DOHH2 (cell line): Measurements from ENCODE around the gene RAB40C.

ENCODE experiments used
- H3F3A ChIP-seq: fragments of 200-600 bp; sonication (generic), shearing (Covaris generic); 2 replicates; pipeline ENCODE4 v1.6.0; 2016; ENCODE audit warnings: antibody characterized with exemption, mild to moderate bottlenecking; ENCODE audit not compliant: control insufficient read depth, insufficient read depth
- H3K27ac ChIP-seq: fragments of 200-600 bp; sonication (generic); 2 replicates; pipeline ENCODE4 v1.5.1; 2014; ENCODE audit warnings: low read depth, mild to moderate bottlenecking, low read length, moderate library complexity
- H3K27me3 ChIP-seq: fragments of 200-600 bp; sonication (generic); 2 replicates; pipeline ENCODE4 v1.6.1; 2014; ENCODE audit warnings: mild to moderate bottlenecking, low read length, mixed read lengths; ENCODE audit not compliant: control insufficient read depth
- H3K36me3 ChIP-seq: fragments of 200-600 bp; sonication (generic); 2 replicates; pipeline ENCODE4 v1.6.1; 2014; ENCODE audit warnings: mild to moderate bottlenecking, low read length, moderate library complexity, mixed read lengths; ENCODE audit not compliant: control insufficient read depth
- H3K4me1 ChIP-seq: fragments of 200-600 bp; sonication (generic); 2 replicates; pipeline ENCODE4 v1.6.1; 2014; ENCODE audit warnings: mild to moderate bottlenecking, low read length, mixed read lengths; ENCODE audit not compliant: control insufficient read depth
- H3K4me2 ChIP-seq: fragments of 200-600 bp; sonication (generic); 2 replicates; pipeline ENCODE4 v1.6.0; 2014; ENCODE audit warnings: mild to moderate bottlenecking, low read length, moderate library complexity
- H3K4me3 ChIP-seq: fragments of 200-600 bp; sonication (generic); 2 replicates; pipeline ENCODE4 v1.5.1; 2014; ENCODE audit warnings: mild to moderate bottlenecking, low read length, mixed read lengths
- H3K79me2 ChIP-seq: fragments of 200-600 bp; sonication (generic); 2 replicates; pipeline ENCODE4 v1.6.1; 2014; ENCODE audit warnings: mild to moderate bottlenecking, low read length, mixed read lengths; ENCODE audit not compliant: control insufficient read depth
- H3K9me2 ChIP-seq: fragments of 200-600 bp; sonication (generic); replicated peaks from 2 replicates; pipeline ENCODE4 v1.6.1; 2014; ENCODE audit warnings: mild to moderate bottlenecking, low read length, mixed read lengths; ENCODE audit not compliant: control insufficient read depth
- H3K9me3 ChIP-seq: fragments of 200-600 bp; sonication (generic); 2 replicates; pipeline ENCODE4 v1.6.1; 2014; ENCODE audit warnings: antibody characterized with exemption, low read length, mixed read lengths; ENCODE audit not compliant: control insufficient read depth, insufficient read depth
- H4K20me1 ChIP-seq: fragments of 200-600 bp; sonication (generic); 2 replicates; pipeline ENCODE4 v1.6.0; 2014; ENCODE audit warnings: low read depth, mild to moderate bottlenecking, antibody characterized with exemption, low read length, moderate library complexity; ENCODE audit not compliant: control insufficient read depth, insufficient read depth
- EZH2phosphoT487 ChIP-seq: fragments of 200-600 bp; sonication (generic); IDR thresholded peaks from 2 replicates; pipeline ENCODE4 v1.6.1; 2017; ENCODE audit warnings: borderline replicate concordance, mild to moderate bottlenecking, antibody characterized with exemption, low read length, moderate library complexity, mixed read lengths
- TF ChIP-seq, protein P1 (sequence below): fragments of 200-600 bp; sonication (generic); IDR thresholded peaks from one replicate; pipeline ENCODE4 v1.5.1; 2014; ENCODE audit warnings: antibody characterized with exemption, mild to moderate bottlenecking, low read depth, low read length; ENCODE audit not compliant: poor library complexity, severe bottlenecking

The RAB40C gene

DNA sequence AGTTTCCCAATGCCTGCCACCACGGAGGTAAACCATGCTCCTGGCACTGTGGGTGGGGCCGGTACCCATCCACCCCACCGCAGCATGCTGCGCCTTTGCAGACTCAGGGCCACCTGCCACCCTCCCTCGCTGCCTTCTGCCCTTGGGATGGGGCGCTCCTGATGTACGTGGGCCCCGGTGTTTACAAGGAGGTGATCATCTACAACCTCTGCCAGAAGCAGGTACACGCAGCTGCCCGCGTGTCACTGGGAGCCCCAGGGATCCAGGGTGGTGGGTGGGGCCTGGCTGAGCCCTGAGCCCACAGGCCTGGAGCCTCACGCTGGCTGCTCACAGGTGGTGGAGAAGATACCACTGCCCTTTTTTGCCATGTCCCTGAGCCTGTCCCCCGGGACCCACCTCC is 76.7 kb downstream of the RAB40C start:
- peaks cover 72% of the 10 kb centered on the region for H3K36me3 ChIP-seq
- no peaks in the 10 kb centered on the region for H3K9me2 ChIP-seq
- no peak for TF ChIP-seq EZH2phosphoT487
- TF ChIP-seq, protein P1, sequence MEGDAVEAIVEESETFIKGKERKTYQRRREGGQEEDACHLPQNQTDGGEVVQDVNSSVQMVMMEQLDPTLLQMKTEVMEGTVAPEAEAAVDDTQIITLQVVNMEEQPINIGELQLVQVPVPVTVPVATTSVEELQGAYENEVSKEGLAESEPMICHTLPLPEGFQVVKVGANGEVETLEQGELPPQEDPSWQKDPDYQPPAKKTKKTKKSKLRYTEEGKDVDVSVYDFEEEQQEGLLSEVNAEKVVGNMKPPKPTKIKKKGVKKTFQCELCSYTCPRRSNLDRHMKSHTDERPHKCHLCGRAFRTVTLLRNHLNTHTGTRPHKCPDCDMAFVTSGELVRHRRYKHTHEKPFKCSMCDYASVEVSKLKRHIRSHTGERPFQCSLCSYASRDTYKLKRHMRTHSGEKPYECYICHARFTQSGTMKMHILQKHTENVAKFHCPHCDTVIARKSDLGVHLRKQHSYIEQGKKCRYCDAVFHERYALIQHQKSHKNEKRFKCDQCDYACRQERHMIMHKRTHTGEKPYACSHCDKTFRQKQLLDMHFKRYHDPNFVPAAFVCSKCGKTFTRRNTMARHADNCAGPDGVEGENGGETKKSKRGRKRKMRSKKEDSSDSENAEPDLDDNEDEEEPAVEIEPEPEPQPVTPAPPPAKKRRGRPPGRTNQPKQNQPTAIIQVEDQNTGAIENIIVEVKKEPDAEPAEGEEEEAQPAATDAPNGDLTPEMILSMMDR, result no peak
- no peaks in the 10 kb centered on the region for H3K27me3 ChIP-seq
- no peak overlapping the region for H3K4me3 ChIP-seq
- H3K79me2 ChIP-seq, result peaks cover 25% of the 10 kb centered on the region
- H4K20me1 ChIP-seq, result no peaks in the 10 kb centered on the region
- no peaks in the 10 kb centered on the region for H3K9me3 ChIP-seq
- H3K4me2 ChIP-seq, result no peak overlapping the region
- 0 out of 2 replicates have a peak, but pooled peaks cover 2% of the 10 kb centered on the region for H3F3A ChIP-seq
- peaks cover 13% of the 10 kb centered on the region for H3K4me1 ChIP-seq
- no peak overlapping the region for H3K27ac ChIP-seq

DNA sequence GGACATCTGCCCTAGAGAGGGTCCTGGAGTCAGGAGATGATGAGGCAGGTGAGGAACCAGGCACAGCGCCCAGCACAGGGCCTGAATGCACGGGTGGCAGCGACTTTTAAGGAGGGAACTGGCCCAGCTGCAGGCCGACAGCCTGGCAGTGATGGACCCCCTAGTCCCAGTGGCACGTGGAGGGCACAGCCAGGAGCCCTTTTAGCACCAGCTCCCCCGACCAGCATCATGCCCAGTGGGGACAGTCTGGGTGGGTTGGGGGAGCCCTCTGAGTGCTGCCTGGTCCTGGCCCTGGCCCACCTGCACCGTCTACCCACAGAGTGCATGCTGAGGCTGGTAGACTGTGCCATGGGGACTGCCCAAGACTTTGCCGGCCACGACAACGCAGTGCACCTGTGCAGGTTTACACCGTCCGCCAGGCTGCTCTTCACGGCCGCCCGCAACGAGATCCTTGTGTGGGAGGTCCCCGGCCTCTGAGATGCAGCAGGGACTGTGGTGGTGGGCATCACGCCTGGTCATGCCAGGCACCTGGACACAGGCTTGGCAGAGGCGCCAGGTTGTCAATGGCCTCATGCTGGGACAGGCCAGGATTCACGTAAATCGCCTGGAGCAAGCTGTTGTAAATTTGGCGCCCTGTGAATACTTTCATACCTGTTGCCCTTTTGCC is 77.4 kb downstream of the RAB40C start:
- peak overlapping the region; percentile 98 for H3K4me3 ChIP-seq
- TF ChIP-seq, protein P1, result no peak
- no peak for TF ChIP-seq EZH2phosphoT487
- H3K4me2 ChIP-seq, result peak overlapping the region; percentile 97
- peaks cover 13% of the 10 kb centered on the region for H3K4me1 ChIP-seq
- H3K79me2 ChIP-seq, result peaks cover 25% of the 10 kb centered on the region
- no peaks in the 10 kb centered on the region for H3K9me3 ChIP-seq
- no peaks in the 10 kb centered on the region for H3K27me3 ChIP-seq
- no peaks in the 10 kb centered on the region for H3K9me2 ChIP-seq
- no peaks in the 10 kb centered on the region for H4K20me1 ChIP-seq
- H3F3A ChIP-seq, result 0 out of 2 replicates have a peak, but pooled peaks cover 2% of the 10 kb centered on the region
- peak overlapping the region; percentile 20; the same call in 1 of the 2 replicates for H3K27ac ChIP-seq
- H3K36me3 ChIP-seq, result peaks cover 71% of the 10 kb centered on the region

DNA sequence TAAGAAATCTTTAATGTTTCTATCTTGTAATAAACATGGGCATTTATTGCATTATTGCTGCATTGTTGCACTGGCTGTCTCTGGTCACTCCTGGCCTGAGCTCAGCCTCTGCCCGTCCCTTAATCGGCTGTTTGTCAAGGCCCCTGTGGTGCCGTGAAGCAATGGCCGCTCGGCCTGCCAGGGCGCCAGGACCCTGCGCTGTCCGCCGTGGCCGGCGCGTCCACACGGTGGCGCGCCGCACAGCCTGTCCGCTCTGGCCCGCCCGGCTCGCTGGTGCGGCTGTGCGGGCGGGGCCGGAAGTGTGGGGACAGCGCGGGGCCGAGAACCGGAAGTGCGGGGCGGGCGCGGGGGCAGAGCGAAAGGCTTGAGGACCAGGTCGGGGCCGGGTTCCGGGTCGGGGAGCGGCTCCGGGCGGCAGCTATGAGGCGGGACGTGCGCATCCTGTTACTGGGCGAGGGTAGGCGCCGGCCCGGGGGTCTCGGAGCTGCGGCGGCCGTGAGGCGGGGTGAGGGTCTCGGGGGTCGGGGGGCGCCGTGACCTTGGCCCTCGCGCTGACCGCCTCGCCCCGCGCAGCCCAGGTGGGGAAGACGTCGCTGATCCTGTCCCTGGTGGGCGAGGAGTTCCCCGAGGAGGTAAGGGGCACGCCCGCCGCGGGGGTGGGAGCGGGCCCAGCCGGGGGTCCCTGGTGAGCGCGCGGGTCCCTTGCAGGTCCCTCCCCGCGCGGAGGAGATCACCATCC is 78.1 kb downstream of the RAB40C start, which contains the start of gene RHOT2:
TSS of gene RHOT2 (plus strand) at position 353 of the 739 bp plus-strand sequence. CDS start at position 421, 68 bp downstream.
- H3K4me1 ChIP-seq, result peaks cover 13% of the 10 kb centered on the region
- H3K4me3 ChIP-seq, result peak within 1 kb of the TSS; percentile 98
- TF ChIP-seq, protein P1, result peak; percentile 89
- TF ChIP-seq EZH2phosphoT487, result no peak
- H3K9me3 ChIP-seq, result no peaks in the 10 kb centered on the region
- peak within 1 kb of the TSS; percentile 56 for H3K27ac ChIP-seq
- no peaks in the 10 kb centered on the region for H3K9me2 ChIP-seq
- no peaks in the 10 kb centered on the region for H3K27me3 ChIP-seq
- 0 out of 2 replicates have a peak, but pooled peaks cover 2% of the 10 kb centered on the region for H3F3A ChIP-seq
- peak within 1 kb of the TSS; percentile 97 for H3K4me2 ChIP-seq
- H3K36me3 ChIP-seq, result peaks cover 71% of the 10 kb centered on the region
- H4K20me1 ChIP-seq, result no peaks in the 10 kb centered on the region
- peaks cover 25% of the 10 kb centered on the region for H3K79me2 ChIP-seq
